Hematopoietic multipotent progenitor cell treated with erythropoietin and hydrocortisone succinate and interleukin-3 and kit ligand, for 4 days (in vitro differentiated cells): Measurements from ENCODE around the gene AMH.
"Not testable (repeated sequence)": the region's sequence is repeated elsewhere in the genome, so short reads cannot be mapped to it uniquely, and the experiment has no call there.

Experiments
- DNase-seq: peaks from one replicate; pipeline ENCODE4 v3.0.0-alpha.2; 2015

AMH gene

DNA sequence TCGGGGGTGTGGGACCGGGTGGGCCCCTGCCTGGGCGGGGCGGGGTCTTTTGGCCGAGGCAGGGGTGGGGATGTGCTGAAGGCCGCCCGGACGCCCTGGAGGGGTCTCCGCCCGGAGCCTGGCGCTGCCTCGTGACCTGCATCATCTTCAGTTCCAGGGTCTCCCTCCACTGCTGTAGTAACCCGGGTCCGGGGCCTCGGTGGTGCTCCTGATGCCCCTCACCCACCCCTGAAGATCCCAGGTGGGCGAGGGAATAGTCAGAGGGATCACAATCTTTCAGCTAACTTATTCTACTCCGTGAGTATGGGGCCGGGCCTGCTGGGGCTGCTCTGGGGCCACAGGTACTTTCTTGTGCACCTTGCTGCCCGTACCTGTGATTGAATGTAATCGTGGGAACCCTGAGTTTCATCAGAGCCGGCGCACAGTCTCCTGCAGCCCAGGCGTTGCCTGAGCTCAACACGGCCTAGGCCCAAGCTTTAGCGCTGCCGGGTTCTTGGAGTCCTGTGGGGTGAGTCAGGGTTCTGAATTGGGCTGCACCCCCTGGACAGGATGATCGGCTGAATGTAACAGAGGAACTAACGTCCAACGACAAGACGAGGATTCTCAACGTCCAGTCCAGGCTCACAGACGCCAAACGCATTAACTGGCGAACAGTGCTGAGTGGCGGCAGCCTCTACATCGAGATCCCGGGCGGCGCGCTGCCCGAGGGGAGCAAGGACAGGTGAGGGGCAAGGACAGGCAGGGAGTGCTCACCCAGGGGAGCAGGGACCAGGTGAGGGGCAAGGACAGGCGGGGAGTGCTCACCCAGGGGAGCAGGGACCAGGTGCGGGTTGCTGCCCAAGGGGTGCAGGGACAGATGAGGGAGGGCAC lies 22.3 kb downstream of the AMH start:
- DNase-seq, result no peak

DNA sequence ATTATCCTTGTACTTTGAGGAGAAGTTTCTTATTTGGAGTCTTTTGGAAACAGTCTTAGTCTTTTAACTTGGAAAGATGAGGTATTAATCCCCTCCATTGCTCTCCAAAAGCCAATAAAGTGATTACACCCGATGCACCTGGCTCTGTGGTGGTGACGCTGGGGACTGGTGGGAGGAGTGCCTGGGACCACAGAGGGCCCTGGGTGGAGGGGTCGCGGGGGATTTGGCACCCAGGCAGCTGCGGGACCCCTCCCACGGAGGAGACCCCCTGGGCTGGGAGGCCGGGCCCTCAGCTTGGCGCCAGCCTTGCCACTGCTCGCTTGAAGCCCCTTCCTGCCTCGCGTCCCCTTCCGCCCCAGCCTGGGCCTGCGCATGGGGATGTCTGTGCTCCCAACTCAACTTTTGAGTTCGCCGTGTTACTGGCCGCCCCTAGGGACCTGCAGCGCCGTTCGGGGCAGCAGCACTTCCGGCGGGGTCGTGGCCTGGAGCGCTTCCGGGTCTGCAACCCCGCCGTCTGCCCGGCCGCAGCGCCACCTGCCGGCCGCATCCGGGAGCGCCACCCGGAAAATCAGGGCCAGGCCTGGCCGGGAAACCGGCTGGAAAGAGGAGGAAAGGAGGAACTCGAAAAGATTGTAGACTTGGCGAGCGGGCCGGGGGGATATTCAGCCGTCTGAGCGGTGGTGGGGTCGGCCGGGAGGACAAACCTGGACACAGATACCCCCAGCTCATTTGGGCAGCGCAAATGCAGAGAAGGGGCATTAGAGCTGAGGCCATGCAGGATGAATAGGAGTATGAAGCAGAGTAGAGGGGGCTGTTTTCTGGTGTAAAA lies 24.4 kb downstream of the AMH start:
- peak; percentile 93 for DNase-seq

GRCh38 chr19:2274185-2274711 lies 25.1 kb downstream of the AMH start:
- DNase-seq, result no peak

GRCh38 chr19:2274931-2275535 lies 25.9 kb downstream of the AMH start:
- DNase-seq, result peak; percentile 88

DNA sequence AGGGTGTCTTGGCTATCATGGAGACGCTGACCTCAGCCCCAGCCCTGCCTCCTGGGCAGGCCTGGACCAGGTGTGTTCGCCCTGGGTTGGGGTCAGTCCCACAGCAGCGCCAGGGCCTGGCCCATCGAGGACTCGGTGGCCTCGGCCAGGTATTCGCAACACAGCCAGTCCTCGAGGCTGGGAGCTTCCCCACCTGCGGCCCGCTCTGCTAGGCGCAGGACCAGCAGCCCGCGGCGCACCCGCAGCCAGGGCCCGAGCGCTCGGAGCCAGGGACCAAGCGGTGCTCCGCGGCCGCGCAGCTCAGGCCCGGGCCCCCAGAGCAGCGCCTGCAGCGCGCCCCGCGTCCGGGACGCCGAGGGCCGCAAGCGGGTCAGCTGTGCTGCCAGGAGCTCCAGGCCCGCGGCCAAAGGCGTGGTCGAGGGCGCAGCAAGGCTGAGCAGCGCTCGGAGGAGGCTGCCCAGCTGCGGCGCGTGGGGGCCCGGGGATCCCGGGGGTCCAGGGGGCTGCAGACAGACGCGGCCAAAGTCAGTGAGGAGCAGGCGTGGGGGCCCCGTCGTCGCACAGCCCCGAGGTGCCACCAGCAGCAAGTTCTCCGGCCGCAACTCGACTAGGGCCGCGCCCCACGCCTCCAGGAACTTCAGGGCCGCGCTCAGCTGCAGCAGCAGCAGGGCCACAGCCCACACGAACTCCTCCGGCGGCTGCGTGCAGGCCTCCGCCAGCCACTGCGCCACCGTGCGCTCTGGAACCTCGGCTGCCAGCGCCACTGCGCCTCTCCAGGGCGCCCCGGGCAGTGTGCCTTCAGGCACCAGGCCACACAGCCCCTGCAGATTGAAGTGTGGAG lies 26.7 kb downstream of the AMH start:
- no peak for DNase-seq

DNA sequence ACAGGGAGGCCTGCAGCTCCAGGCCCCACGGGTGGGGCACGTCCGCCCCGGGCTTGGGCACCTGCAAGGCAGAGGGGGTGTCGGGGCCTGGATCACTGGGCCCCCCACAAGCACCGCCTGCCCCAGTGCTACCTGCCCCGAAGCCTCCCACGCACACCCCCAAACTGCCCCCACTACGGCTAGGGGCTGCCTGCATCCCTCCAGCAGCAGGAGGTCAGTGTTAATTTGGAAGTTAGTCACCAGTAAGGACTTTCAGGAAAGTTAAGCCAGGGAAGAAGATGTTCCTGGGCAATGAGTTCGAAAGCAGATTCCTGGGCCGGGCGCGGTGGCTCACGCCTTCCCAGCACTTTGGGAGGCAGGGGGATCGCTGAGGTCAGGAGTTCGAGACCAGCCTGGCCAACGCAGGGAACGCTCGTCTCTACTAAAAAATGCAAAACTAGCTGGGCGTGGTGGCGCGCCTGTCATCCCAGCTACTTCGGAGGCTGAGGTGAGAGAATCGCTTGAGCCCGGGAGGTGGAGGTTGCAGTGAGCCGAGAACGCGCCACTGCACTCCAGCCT lies 27.4 kb downstream of the AMH start:
- no peak for DNase-seq

DNA sequence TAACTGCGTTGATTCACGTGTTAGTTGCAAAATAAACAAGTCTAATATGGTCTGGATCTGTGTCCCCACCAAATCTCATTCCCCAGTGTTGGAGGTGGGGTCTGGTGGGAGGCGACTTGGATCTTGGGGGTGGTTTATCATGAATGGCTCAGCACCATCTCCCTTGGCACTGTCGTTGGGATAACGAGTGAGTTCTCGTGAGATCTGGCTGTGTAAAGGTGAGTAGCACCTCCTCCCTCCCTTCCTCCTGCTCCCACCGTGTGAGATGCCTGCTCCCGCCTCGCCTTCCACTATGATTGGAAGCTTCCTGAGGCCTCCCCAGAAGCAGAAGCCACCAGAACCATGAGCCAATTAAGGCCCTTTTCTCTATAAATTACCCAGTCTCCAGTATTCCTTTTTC lies 28.0 kb downstream of the AMH start:
- no peak for DNase-seq

DNA sequence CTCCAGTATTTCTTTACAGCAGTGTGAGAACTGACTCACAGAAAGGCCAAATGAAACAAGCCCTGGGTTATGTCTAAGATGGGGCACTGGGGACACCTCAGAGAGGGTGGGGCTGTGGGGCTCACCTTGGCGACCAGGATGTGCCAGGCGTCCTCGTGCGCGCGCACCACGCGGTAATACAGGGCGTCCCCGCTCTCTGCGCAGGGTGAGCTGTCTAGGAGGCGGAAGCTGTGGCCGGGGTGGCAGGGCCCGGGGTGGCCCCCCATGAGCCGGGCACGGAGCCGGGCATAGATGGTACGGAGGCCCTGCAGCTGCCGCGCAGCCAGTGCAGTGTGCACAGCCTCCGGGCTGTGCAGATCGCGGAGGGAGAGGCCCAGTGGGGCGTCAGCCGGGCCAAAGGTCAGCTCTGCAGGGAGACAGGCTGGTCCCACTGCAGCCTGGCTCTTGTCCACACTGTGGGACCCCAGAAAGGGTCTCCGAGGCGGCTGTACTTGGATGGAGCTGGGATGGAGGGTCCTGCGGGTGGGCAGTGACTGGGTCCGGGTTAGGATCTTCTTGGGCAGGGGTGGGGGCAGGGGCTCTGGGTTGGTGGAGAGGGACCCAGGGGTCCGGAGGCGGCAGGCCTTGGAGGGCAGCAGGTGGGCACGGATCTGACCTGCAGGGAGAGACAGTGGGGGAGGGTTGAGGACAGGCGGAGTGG lies 29.5 kb downstream of the AMH start:
- DNase-seq, result no peak

GRCh38 chr19:2280633-2281264 lies 31.6 kb downstream of the AMH start:
- no peak for DNase-seq

DNA sequence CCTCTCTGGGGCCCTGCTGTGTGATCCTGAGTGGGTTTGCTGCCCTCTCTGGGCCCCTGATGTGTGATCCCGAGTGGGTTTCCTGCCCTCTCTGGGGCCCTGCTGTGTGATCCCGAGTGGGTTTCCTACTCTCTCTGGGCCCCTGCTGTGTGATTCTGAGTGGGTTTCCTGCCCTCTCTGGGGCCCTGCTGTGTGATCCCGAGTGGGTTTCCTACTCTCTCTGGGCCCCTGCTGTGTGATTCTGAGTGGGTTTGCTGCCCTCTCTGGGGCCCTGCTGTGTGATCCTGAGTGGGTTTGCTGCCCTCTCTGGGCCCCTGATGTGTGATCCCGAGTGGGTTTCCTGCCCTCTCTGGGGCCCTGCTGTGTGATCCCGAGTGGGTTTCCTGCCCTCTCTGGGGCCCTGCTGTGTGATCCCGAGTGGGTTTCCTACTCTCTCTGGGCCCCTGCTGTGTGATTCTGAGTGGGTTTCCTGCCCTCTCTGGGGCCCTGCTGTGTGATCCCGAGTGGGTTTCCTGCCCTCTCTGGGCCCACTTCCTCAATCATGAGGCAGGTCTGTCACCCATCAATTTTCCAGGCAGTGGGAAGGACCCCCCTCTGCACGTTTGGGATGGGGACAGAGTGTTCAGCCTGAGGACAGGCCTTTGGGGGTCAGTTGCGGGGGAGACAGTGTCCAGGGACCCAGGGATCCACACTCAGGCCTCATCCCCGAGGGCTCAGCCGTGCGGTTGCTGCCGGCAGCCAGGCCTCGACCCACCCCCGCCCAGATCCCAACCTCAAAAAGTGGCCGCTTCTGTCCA lies 32.3 kb downstream of the AMH start:
- DNase-seq, result not testable (repeated sequence)

GRCh38 chr19:2282062-2282861 lies 33.1 kb downstream of the AMH start, which contains the start of gene PEAK3:
PEAK3 (minus strand) TSS chr19:2282175; CDS start chr19:2280931, 1,244 bp downstream.
- DNase-seq, result peak; percentile 89

GRCh38 chr19:2282862-2283237 lies 33.7 kb downstream of the AMH start:
- DNase-seq, result no peak

- DNase-seq, result no peak
These were observed 34.8 kb downstream of the AMH start for GRCh38 chr19:2283835-2284507.

DNA sequence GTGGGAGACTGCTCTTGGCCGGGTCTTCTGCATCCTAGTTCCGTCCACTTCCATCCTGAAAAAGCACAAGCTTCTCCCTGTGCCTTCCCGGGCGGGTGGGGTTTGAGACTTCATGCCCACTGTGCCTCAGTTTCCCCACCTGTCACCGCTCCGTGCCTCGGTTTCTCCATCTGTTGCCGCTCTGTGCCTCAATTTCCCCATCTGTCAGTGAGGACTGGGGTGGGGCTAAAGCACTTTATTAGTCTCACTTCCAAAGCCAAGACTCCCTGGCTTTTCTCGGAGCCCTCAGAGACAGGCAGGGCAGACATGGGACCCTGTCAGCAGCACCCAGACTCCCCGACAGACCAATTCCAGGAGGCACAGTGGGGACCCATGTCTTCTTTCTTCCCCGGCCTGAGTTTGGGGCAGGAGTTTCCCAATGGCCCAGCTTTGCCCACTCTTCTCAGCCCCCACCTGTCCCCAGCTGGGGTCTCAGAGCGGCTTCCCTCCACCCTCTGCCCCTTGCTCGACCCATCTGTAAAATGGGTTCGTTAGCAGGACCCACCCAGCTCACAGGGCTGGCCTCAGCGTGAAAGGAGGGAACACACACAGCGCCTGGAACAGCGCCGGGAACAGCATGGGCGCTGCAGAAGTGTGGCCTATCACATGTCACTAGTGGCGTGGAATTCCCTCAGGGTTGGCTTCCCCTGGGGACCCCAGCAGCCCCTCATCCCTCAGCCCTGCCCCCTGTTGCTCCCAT lies 37.4 kb downstream of the AMH start:
- no peak for DNase-seq

GRCh38 chr19:2287585-2288337 lies 38.6 kb downstream of the AMH start:
- DNase-seq, result peak; percentile 77

DNA sequence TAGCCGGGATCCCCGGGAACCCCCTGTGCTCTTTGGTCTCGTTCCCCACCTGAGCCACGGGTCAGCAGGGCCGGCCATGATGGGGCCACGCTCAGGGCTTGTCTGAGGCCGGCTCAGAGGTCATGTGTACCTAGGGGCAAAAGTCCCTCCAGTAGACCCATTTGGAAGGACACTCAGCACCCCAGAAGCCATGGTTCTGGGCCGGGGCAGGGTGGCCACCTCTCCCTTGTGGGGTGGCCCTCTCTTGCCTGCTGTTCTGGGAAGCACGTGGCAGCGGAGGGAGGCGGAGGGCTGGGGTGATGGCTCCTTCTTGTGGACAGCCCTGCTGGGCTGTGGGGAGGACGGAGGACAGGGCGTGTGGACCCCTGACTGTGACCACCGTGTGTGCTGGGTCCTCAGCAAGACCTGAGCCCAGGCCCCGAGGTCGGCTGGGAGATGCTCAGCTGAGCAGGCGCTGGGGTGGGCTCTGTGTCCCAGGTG lies 39.3 kb downstream of the AMH start:
- DNase-seq, result no peak
